HG03354 (cell line): ENCODE results near the gene MRGPRE.

Source experiments
- ATAC-seq: cut with Tn5 transposase; IDR thresholded peaks from one replicate; pipeline ENCODE4 v1.9.1; 2021; ENCODE audit warnings: mild to moderate bottlenecking; ENCODE audit not compliant: unreplicated experiment, poor library complexity, severe bottlenecking

The MRGPRE gene

GRCh38 chr11:3199537-3200295, 32.5 kb downstream of the MRGPRE start:
- ATAC-seq, result no peak

GRCh38 chr11:3198815-3199214, 33.4 kb downstream of the MRGPRE start:
- no peak for ATAC-seq

DNA sequence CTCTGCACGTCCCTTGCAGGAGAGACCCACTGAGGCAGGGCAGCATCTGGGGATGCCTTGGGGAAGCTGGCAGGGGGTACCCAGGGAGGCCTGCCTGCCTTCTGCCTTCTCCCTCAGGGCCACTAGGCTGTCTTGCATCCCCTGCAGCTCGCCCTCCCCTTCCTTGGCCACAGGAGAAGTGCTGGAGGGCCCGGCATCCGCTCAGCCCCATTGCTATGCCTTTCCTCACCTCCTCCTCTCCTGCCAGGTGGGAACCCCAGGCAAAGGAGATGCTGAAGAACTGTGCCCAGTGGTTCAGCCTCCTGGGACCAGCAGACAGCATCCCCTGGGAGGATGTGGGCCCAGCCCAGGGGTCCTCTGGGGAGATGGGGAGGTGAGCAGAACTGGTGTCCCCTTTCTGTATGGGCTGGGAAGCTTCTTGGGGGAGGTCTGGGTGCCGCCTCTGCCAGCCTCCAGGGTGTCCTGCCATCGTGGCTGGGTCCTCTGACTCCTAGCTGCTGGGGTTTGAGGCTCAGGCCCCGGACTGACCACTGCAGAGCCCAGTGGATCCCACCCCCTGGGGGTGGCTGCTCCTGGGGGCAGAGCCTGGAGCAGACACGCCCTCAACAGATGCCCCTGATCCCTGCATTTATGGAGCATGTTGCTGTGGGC, 34.2 kb downstream of the MRGPRE start:
- ATAC-seq, result no peak

GRCh38 chr11:3197044-3197695, 35.0 kb downstream of the MRGPRE start:
- ATAC-seq, result no peak

- no peak for ATAC-seq
Measured at GRCh38 chr11:3196161-3197043, 35.8 kb downstream of the MRGPRE start.

DNA sequence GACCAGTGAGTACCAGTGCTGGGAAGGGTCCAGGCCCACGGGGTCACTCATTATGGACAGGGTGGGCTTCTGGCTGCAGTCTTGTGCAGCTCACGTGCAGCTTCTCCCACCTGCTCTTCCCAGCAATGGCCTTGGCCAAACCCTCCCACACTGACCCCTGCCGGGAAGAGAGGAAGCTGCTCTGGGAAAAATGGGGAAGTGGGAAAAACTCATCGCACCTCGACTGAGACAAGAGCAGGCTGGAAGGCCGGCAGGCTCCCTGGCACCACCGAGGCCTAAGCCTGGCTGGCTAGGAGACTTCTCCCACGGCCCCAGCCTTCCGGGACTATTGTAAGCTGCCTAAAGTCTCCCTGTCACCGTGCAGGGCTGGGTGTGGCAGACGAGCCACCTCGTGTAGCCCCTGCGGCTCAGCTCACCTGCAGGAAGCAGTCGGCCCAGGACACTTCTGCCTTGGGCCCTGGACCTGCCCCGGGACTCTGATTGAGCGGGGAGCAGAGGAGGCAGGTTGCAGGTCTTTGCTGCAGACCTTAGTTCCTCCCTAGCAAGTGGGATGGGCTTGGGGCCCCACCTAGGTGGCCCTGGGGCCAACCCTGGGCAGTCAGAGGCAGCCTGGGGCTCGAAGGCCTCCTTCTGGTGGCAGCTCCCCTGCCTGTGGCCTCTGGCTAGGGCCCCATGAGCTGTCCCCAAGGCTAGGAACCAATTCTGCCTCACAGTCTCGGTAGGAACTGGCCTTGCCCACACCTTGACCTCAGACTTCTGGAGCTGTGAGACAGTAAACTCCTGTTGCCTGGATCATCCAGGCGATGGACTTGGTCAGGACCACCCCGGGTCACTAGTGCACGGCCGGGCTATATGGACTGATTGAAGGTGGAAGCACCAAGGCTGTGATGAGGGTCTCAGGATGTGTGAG, 36.7 kb downstream of the MRGPRE start:
- no peak for ATAC-seq

GRCh38 chr11:3194016-3194816, 38.0 kb downstream of the MRGPRE start:
- no peak for ATAC-seq

DNA sequence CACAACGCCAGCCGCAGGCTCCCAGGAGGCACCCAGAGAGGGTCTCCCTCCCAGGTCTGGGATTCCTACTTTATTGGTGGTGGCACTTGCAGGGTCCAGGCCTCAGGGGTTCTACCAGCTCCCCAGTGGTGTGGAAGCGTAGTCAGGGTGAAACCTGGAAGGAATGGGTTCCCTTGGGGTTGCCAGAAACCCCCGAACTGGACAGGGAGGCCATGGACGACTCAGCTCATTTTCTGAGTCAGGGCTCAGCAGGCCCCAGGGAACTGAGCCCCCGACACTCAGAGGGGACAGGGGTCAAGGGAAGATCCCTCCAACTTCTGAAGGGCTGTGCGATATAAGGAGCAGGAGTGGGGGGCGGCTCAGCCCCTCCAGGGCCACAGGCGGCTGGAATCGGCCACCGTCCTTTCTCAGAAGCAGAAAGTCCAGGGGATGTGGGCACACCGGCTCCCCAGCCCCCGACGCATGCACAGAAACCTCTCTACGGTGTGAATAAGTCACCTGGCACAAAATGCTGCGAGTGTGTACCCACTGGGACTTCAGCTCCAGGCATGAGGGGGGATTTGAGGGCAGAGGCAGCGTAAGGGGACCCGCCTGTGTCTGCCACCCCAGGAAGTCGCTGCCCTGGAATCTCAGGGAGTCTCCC, 38.7 kb downstream of the MRGPRE start:
- ATAC-seq, result no peak

- no peak for ATAC-seq
Measured at GRCh38 chr11:3192511-3193372, 39.5 kb downstream of the MRGPRE start.

GRCh38 chr11:3191586-3192324, 40.5 kb downstream of the MRGPRE start:
- no peak for ATAC-seq

GRCh38 chr11:3190600-3190999, 41.6 kb downstream of the MRGPRE start:
- no peak for ATAC-seq

DNA sequence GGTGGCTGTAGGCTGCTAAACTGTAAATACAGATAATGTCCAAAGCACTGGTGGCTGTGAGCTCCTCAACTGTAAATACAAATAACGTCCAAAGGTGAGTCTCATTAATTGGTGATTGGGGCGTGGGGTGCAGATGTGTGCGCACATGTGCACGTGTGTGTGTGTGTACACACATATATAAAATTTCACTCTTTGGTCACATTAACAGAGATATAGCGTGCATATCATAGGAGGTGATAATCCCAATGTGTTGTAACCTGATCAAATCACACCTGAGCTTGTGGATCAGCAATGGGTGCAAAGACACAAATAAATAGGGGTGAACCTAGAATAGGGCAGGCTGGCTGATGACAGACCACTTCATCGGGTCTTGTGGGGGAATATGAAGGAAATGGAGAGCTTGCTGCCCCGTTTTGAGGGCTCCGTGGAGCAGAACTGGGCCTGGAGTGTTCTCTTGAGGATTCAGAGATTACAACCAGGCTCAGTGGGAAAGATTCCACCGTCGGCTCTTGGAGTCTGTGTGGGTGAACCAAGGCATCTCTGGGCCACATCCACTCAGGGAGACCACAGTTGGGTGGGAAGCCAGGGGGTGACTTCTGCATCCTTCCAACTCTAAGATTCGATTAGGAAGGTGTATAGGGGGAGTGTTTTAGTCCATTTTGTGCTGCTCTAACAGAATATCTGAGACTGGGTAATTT, 42.2 kb downstream of the MRGPRE start:
- no peak for ATAC-seq

DNA sequence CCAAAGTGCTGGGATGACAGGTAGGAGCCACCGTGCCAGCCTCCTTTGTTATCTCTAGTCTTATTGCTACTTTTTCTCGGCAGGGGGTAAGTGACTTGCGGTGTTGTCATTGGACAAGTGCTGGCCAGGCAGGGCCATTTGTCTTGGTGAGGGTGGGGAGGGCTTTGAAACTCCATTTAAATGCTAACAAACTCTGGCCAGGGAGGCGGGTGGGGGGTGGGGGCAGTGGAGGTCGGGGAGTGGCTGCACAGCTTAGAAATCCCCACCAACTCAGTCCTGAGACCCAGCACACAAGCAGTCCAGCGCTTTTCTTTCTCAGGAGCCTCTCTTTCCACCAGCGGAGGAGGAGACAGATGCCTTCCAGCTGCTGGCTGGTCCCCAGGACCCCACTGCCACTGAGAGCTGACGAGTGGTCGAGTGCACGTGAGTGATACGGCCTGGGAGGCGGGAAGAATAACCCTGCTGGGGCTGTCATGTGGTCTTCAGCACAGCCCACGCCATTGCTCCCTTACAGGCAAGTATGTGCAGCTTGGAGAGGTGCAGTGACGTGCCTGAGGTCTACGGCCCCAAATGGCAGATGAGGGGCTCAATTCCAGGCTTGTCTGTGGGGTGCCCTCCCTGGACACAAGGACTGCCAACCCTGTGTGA, 42.9 kb downstream of the MRGPRE start:
- no peak for ATAC-seq

- no peak for ATAC-seq
Measured at GRCh38 chr11:3188496-3189195, 43.6 kb downstream of the MRGPRE start.
